GM12878 (cell line): ENCODE measurements around the gene C4B. TPM values are rescaled to one million over a fixed set of nuclear protein-coding genes. Genes with fewer than 3 reads are reported as not detected.

Source experiments
- ATAC-seq: fragments of 200-7000 bp; cut with Tn5 transposase; 3 replicates; pipeline ENCODE4 v1.9.1; 2020; ENCODE audit warnings: mild to moderate bottlenecking, moderate library complexity
- BruUV-seq: library from RNA; stranded (reverse); fragments of 400-500 nt; replicated peaks from 2 replicates; lab custom pipeline; 2021; lab: Mats Ljungman, UMichigan
- CTCF ChIA-PET: fragments of 300-600 bp; sonication (Branson Sonifier 250); formaldehyde crosslinking; extraction: SDS; loops from one replicate; lab custom pipeline; 2021; ENCODE audit warnings: inconsistent platforms; lab: Yijun Ruan, JAX
- POLR2A ChIA-PET: fragments of 350-600 bp; formaldehyde crosslinking; extraction: SDS; loops from one replicate; lab custom pipeline; 2021; ENCODE audit warnings: inconsistent platforms; lab: Charles Lee
- RAD21 ChIA-PET: fragments of 300-600 bp; sonication (Branson Sonifier 250); formaldehyde crosslinking; loops from one replicate; lab custom pipeline; 2023; ENCODE audit warnings: antibody characterized with exemption; ENCODE audit not compliant: unreplicated experiment; lab: Charles Lee
- SMC1A ChIA-PET: fragments of 300-600 bp; sonication (Branson Sonifier 250); formaldehyde crosslinking; loops from one replicate; lab custom pipeline; 2023; ENCODE audit not compliant: unreplicated experiment, uncharacterized antibody; lab: Charles Lee
- DNase-seq: peaks from one replicate; pipeline ENCODE4 v3.0.0-alpha.2; 2011; ENCODE audit warnings: low read depth, low spot score
- FAIRE-seq: peaks from 3 replicates; lab custom pipeline; 2011; peaks lifted over from hg19 to GRCh38; lab: Jason Lieb, UNC
- H2AFZ ChIP-seq: 2 replicates; pipeline ENCODE4 v1.6.0; 2011; ENCODE audit warnings: low read depth, low read length, control low read depth; ENCODE audit not compliant: control insufficient read depth
- H3K27ac ChIP-seq: 2 replicates; pipeline ENCODE4 v1.5.1; 2011; ENCODE audit warnings: control low read depth; ENCODE audit not compliant: control insufficient read depth, insufficient read depth
- H3K27me3 ChIP-seq, 2 experiments: replicated peaks in 1 of 2; 2 replicates each; pipeline versions ENCODE4 v1.6.0 to v1.6.1; 2011; ENCODE audit warnings: low read length in 1 of 2; ENCODE audit not compliant: control insufficient read depth in 2 of 2, insufficient read depth in 2 of 2
- H3K36me3 ChIP-seq, 2 experiments: 2 replicates each; pipeline ENCODE4 v1.5.1; 2011; ENCODE audit warnings: low read length in 1 of 2; ENCODE audit not compliant: control insufficient read depth in 2 of 2, insufficient read depth in 2 of 2
- H3K4me1 ChIP-seq: 2 replicates; pipeline ENCODE4 v1.6.1; 2011; ENCODE audit warnings: mild to moderate bottlenecking, low read length, moderate library complexity, mixed read lengths; ENCODE audit not compliant: control insufficient read depth, insufficient read depth
- H3K4me2 ChIP-seq: 2 replicates; pipeline ENCODE4 v1.6.0; 2011; ENCODE audit warnings: control low read depth; ENCODE audit not compliant: control insufficient read depth, insufficient read depth
- H3K4me3 ChIP-seq: fragments of 200-600 bp; sonication (generic); 2 replicates; pipeline ENCODE4 v1.5.1; 2016
- H3K79me2 ChIP-seq: 2 replicates; pipeline ENCODE4 v1.6.0; 2011; ENCODE audit warnings: low read length; ENCODE audit not compliant: control insufficient read depth, insufficient read depth
- H3K9ac ChIP-seq: 2 replicates; pipeline ENCODE4 v1.8.0; 2011; ENCODE audit warnings: low read length, control low read depth, mixed read lengths; ENCODE audit not compliant: control insufficient read depth, insufficient read depth
- H3K9me3 ChIP-seq: replicated peaks from 3 replicates; pipeline ENCODE4 v1.5.1; 2011; ENCODE audit warnings: mild to moderate bottlenecking, low read length; ENCODE audit not compliant: control insufficient read depth, insufficient read depth
- H4K20me1 ChIP-seq: 2 replicates; pipeline ENCODE4 v1.6.0; 2011; ENCODE audit not compliant: control insufficient read depth, insufficient read depth
- ATF7 ChIP-seq: fragments of 450-650 bp; IDR thresholded peaks from 2 replicates; pipeline ENCODE4 v1.6.1; 2016; ENCODE audit warnings: low read depth, mild to moderate bottlenecking
- EGR1 ChIP-seq, 2 experiments: IDR thresholded peaks; 1 replicate in 1 of 2; 2 replicates in 1 of 2; pipeline ENCODE4 v1.6.1; 2011 to 2012; ENCODE audit warnings: low read depth in 2 of 2, low read length in 2 of 2, borderline replicate concordance in 1 of 2, mild to moderate bottlenecking in 1 of 2, moderate library complexity in 1 of 2
- HCFC1 ChIP-seq: fragments of 150-350 bp; IDR thresholded peaks from 2 replicates; pipeline ENCODE4 v1.6.1; 2014; ENCODE audit warnings: low read length
- IRF4 ChIP-seq: IDR thresholded peaks from 2 replicates; pipeline ENCODE4 v1.6.1; 2011; ENCODE audit warnings: low read depth, low read length
- JUND ChIP-seq: IDR thresholded peaks from 2 replicates; pipeline ENCODE4 v1.6.1; 2012; ENCODE audit warnings: low read depth, mild to moderate bottlenecking, low read length, improper control_type of control experiment, moderate library complexity
- MTA3 ChIP-seq: IDR thresholded peaks from 2 replicates; pipeline ENCODE4 v1.6.1; 2012; ENCODE audit warnings: low read length, inconsistent platforms, borderline replicate concordance
- MXI1 ChIP-seq: fragments of 150-350 bp; IDR thresholded peaks from 2 replicates; pipeline ENCODE4 v1.6.1; 2011; ENCODE audit warnings: low read depth, mild to moderate bottlenecking, inconsistent platforms, low read length, improper control_type of control experiment
- RCOR1 ChIP-seq: conservative IDR thresholded peaks from 2 replicates; pipeline ENCODE4 v1.6.1; 2012; ENCODE audit warnings: low read depth, low read length, improper control_type of control experiment
- RUNX3 ChIP-seq: IDR thresholded peaks from 2 replicates; pipeline ENCODE4 v1.6.1; 2012; ENCODE audit warnings: low read length, inconsistent platforms
- SIX5 ChIP-seq: IDR thresholded peaks from 2 replicates; pipeline ENCODE4 v1.6.1; 2011; ENCODE audit warnings: mild to moderate bottlenecking, low read depth, low read length, moderate library complexity; ENCODE audit not compliant: severe bottlenecking
- SRF ChIP-seq, 2 experiments: IDR thresholded peaks; 2 replicates each; pipeline ENCODE4 v1.6.1; 2011; ENCODE audit warnings: low read depth in 2 of 2, low read length in 2 of 2, mild to moderate bottlenecking in 1 of 2, moderate library complexity in 1 of 2
- STAT3 ChIP-seq: IDR thresholded peaks from 2 replicates; pipeline ENCODE4 v1.6.1; 2011; ENCODE audit warnings: low read depth, low read length, improper control_type of control experiment
- SUZ12 ChIP-seq: fragments of 200-600 bp; sonication (generic); IDR thresholded peaks from one replicate; pipeline ENCODE4 v1.6.1; 2018; ENCODE audit warnings: antibody characterized with exemption, mild to moderate bottlenecking; ENCODE audit not compliant: unreplicated experiment
- TCF12 ChIP-seq: IDR thresholded peaks from 2 replicates; pipeline ENCODE4 v1.6.1; 2011; ENCODE audit warnings: low read depth, mild to moderate bottlenecking, low read length
- ZNF207 ChIP-seq: fragments of 450-650 bp; IDR thresholded peaks from 2 replicates; pipeline ENCODE4 v1.6.1; 2014; ENCODE audit warnings: antibody characterized with exemption, mild to moderate bottlenecking, borderline replicate concordance
- WGBS: methylation state at CpG from one replicate; pipeline ENCODE4 v1.1.6; 2016; ENCODE audit warnings: low lambda C conversion rate; ENCODE audit not compliant: insufficient replicate concordance, insufficient coverage; ENCODE audit errors: missing lambda C conversion rate; 5-methylcytosine and 5-hydroxymethylcytosine counted together
- in situ Hi-C: fragments of 300-500 bp; cut with MboI; formaldehyde crosslinking; loops from 9 replicates; pipeline ENCODE4 v1.14.3; 2018; ENCODE audit warnings: mixed read lengths
- intact Hi-C: fragments of 100-400 bp; cut with micrococcal nuclease; formaldehyde crosslinking; loops from one replicate; pipeline ENCODE4 v1.14.2; 2022; ENCODE audit not compliant: unreplicated experiment
- polyA plus RNA-seq, 11 experiments: library from polyadenylated mRNA; depleted of rRNA in 4 of 11; unstranded in 6 of 11; stranded (reverse) in 5 of 11; fragments of >200 nt; fragmentation: Nextera tagmentation in 4 of 11; fragmentation: Illumina TruSeq in 1 of 11; extraction: Ambion mirVana in 4 of 11; extraction: Trizol in 1 of 11; gene quantifications; 1 replicate in 1 of 11; 2 replicates in 10 of 11; pipeline versions ENCODE4 v1.2.1 to v1.2.3, GENCODE V29; 2011 to 2016; ENCODE audit warnings: inconsistent platforms in 2 of 11, missing spikeins in 2 of 11, low read depth in 1 of 11
- total RNA-seq, 4 experiments: library from RNA; depleted of rRNA in 3 of 4; stranded (reverse); fragments of >200 nt in 3 of 4; fragmentation: Illumina TruSeq in 1 of 4; extraction: Trizol in 1 of 4; gene quantifications; 2 replicates each; pipeline versions ENCODE4 v1.2.1 to v1.2.3, GENCODE V29; 2013 to 2021
- TF ChIP-seq, protein P1 (sequence below): IDR thresholded peaks from 2 replicates; pipeline ENCODE4 v1.6.1; 2012; ENCODE audit warnings: low read depth, low read length, improper control_type of control experiment
- TF ChIP-seq, protein P2 (sequence below): fragments of 450-650 bp; formaldehyde crosslinking; IDR thresholded peaks from 2 replicates; pipeline ENCODE4 v1.5.0; 2022; ENCODE audit warnings: mild to moderate bottlenecking, missing genetic modification characterization
- TF ChIP-seq, protein P3 (sequence below): IDR thresholded peaks from 2 replicates; pipeline ENCODE4 v1.6.1; 2012; ENCODE audit warnings: low read length, inconsistent platforms
- TF ChIP-seq, protein P4 (sequence below): IDR thresholded peaks from 2 replicates; pipeline ENCODE4 v1.6.1; 2011; ENCODE audit warnings: low read depth, mild to moderate bottlenecking, low read length, moderate library complexity, borderline replicate concordance; ENCODE audit errors: extremely low read depth

The C4B gene
- total and polyA plus RNA-seq, 10 of the 15 experiments (the other 5 are each of a cell fraction or from before 2014, with no cell fraction given): 0.13 to 5.6 (median 1.7) TPM; not detected in 1

DNA sequence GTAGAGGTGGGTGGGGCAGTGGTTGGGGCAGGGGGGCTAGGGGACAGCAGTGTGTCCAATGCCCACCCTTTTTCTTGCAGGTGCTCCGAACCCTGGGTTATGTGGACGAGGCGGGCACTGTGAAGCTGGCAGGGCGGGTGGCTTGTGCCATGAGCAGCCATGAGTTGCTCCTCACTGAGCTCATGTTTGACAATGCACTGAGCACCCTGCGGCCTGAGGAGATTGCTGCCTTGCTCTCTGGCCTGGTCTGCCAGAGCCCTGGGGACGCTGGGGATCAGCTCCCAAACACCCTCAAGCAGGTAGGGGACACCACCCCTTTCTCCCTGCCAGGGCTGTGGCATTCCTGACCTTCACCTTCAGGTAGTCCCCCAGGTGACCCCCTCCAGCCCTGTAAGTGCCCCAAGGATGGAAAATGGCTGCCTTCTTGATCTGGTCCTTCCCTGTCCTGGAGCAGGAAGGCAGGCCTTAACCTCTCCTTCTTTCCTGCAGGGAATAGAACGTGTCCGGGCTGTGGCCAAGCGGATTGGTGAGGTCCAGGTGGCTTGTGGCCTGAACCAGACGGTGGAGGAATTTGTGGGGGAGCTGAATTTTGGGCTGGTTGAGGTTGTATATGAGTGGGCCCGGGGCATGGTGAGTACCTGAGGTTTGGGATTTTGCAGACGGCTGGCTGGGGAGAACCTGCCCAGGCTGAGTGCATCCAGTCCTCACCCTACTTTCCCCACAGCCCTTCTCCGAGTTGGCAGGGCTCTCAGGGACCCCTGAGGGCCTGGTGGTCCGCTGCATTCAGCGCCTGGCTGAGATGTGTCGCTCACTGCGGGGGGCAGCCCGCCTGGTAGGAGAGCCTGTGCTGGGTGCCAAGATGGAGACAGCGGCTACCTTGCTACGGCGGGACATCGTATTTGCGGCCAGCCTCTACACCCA lies 45.5 kb upstream of the C4B start:
- WGBS: 88% methylated on average over 23 of the region's 23 CpGs
- ATAC-seq (no peak), FAIRE-seq (no peak), DNase-seq (no peak)
- RAD21 ChIA-PET: no interaction called here
- intact Hi-C loops (no loop called here), in situ Hi-C loops (no loop called here)
- Histone ChIP-seq H3K36me3 (peaks cover 11 to 16% of the 10 kb centered on the region in 2 experiments; a peak in 3 of 4 replicates), H2AFZ (no peak overlapping the region), H3K4me1 (peaks cover 13% of the 10 kb centered on the region), H3K4me3 (no peak overlapping the region), H3K27me3 (no peaks in the 10 kb centered on the region), H3K4me2 (no peak overlapping the region), H3K9me3 (no peaks in the 10 kb centered on the region), H3K79me2 (peaks cover 22% of the 10 kb centered on the region), H3K9ac (no peak overlapping the region), H4K20me1 (no peaks in the 10 kb centered on the region), H3K27ac (no peak overlapping the region)
- SMC1A ChIA-PET: interaction anchor here (1.4 kb wide), 1 partner anchor 10 kb away, joined by 5 read pairs; the partner anchor contains the start of genes NELFE and SKIC2
- no TSS peak for BruUV-seq
- POLR2A ChIA-PET: no interaction called here
- CTCF ChIA-PET: interaction anchor here (0.9 to 1.1 kb wide), 2 partner anchors 11 to 17 kb away, joined by 3 read pairs; no protein-coding TSS in a partner anchor
- TF ChIP-seq, protein P1, sequence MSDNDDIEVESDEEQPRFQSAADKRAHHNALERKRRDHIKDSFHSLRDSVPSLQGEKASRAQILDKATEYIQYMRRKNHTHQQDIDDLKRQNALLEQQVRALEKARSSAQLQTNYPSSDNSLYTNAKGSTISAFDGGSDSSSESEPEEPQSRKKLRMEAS: no peak
- TF ChIP-seq EGR1 (IDR thresholded peaks at IDR 0.05; ENCODE audit: borderline replicate concordance in 1 of 2, low read depth in 2 of 2, low read length in 2 of 2): no peak
- TF ChIP-seq TCF12: no peak
- no peak for TF ChIP-seq MXI1
- TF ChIP-seq SUZ12: no peak
- TF ChIP-seq ZNF207: no peak
- TF ChIP-seq, protein P2, sequence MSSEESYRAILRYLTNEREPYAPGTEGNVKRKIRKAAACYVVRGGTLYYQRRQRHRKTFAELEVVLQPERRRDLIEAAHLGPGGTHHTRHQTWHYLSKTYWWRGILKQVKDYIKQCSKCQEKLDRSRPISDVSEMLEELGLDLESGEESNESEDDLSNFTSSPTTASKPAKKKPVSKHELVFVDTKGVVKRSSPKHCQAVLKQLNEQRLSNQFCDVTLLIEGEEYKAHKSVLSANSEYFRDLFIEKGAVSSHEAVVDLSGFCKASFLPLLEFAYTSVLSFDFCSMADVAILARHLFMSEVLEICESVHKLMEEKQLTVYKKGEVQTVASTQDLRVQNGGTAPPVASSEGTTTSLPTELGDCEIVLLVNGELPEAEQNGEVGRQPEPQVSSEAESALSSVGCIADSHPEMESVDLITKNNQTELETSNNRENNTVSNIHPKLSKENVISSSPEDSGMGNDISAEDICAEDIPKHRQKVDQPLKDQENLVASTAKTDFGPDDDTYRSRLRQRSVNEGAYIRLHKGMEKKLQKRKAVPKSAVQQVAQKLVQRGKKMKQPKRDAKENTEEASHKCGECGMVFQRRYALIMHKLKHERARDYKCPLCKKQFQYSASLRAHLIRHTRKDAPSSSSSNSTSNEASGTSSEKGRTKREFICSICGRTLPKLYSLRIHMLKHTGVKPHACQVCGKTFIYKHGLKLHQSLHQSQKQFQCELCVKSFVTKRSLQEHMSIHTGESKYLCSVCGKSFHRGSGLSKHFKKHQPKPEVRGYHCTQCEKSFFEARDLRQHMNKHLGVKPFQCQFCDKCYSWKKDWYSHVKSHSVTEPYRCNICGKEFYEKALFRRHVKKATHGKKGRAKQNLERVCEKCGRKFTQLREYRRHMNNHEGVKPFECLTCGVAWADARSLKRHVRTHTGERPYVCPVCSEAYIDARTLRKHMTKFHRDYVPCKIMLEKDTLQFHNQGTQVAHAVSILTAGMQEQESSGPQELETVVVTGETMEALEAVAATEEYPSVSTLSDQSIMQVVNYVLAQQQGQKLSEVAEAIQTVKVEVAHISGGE (CRISPR knock-in tag): no peak
- TF ChIP-seq ATF7: no peak
- no peak for TF ChIP-seq JUND
- TF ChIP-seq IRF4: no peak
- TF ChIP-seq SRF (IDR thresholded peaks at IDR 0.05; ENCODE audit: low read depth in 2 of 2, low read length in 2 of 2): no peak
- TF ChIP-seq STAT3: no peak
- no peak for TF ChIP-seq MTA3
- TF ChIP-seq SIX5: no peak
- TF ChIP-seq, protein P3, sequence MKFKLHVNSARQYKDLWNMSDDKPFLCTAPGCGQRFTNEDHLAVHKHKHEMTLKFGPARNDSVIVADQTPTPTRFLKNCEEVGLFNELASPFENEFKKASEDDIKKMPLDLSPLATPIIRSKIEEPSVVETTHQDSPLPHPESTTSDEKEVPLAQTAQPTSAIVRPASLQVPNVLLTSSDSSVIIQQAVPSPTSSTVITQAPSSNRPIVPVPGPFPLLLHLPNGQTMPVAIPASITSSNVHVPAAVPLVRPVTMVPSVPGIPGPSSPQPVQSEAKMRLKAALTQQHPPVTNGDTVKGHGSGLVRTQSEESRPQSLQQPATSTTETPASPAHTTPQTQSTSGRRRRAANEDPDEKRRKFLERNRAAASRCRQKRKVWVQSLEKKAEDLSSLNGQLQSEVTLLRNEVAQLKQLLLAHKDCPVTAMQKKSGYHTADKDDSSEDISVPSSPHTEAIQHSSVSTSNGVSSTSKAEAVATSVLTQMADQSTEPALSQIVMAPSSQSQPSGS: no peak
- TF ChIP-seq RUNX3: no peak
- TF ChIP-seq RCOR1: no peak
- TF ChIP-seq, protein P4, sequence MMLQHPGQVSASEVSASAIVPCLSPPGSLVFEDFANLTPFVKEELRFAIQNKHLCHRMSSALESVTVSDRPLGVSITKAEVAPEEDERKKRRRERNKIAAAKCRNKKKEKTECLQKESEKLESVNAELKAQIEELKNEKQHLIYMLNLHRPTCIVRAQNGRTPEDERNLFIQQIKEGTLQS: no peak
- TF ChIP-seq HCFC1: no peak
